Stimulated activated CD4-positive, alpha-beta T cell treated with anti-CD3 and anti-CD28 coated beads, TNF-alpha, amount 100 ng/mL, for 24 hours (primary cell): Measurements from ENCODE around the gene OXLD1.

Experiments
- DNase-seq, 3 experiments: peaks; one replicate each; pipeline ENCODE4 v3.0.0-alpha.2; 2020; ENCODE audit warnings: low read depth in 3 of 3

Gene OXLD1

DNA sequence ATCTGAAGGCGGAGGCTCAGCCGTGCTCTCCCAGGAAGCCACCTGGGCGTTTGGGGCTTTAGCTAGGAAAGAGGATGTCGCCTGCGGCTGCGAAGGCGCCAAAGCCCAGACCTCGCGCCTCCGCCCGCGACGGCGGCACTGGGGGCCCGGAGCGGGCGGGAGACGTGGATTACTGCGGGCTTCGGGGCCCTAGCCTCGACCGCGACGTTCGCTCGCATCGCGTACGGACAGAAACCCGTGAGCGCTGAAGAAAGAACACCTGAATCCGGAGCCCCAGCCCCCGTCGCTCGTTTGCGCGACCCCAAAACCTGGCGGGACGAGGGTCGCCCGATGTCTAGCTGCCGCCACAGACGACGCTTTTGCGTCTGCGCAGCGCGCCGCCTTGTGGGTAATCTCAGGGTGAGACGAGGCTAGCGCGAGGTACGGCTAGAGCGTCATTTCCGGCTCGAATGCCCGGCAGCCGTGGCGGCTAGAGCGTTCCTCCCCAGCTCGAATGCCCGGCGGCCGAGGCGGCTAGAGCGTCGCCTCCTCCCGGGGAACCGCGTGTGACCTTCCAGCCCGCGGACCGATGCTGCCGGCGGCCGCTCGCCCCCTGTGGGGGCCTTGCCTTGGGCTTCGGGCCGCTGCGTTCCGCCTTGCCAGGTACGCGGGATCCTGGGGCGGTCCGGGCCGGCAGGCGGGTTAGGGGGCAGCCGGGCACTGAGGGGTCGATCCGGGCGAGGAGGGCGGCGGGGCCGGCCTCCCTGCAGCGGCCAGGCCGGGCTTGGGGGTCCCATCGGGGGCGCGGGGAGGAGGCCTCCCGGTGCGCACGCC, 36.7 kb upstream of the OXLD1 start, which contains the start of gene MRPL12:
TSS of gene MRPL12 (plus strand) at position 434 of the 813 bp plus-strand sequence. CDS start at position 569, 135 bp downstream.
- peak; percentile 84 to 88 (median 86) for DNase-seq

DNA sequence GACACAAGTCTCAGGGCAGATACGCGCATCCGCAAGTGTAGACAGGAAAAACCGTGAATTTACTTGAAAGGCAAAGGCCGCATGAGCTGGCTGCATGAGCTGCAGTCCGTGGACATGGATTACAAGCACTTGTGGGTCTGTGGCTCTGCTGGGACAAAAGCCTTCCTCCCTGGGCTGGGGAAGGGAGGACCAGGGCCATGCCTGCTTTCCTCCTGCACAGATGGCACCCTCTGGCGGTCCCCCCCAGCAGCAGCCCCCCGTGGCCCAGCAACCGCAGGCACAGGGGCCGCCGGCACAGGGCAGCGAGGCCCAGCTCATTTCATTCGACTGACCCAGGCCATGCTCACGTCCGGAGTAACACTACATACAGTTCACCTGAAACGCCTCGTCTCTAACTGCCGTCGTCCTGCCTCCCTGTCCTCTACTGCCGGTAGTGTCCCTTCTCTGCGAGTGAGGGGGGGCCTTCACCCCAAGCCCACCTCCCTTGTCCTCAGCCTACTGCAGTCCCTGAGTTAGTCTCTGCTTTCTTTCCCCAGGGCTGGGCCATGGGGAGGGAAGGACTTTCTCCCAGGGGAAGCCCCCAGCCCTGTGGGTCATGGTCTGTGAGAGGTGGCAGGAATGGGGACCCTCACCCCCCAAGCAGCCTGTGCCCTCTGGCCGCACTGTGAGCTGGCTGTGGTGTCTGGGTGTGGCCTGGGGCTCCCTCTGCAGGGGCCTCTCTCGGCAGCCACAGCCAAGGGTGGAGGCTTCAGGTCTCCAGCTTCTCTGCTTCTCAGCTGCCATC, 35.1 kb upstream of the OXLD1 start:
- DNase-seq: no peak

DNA sequence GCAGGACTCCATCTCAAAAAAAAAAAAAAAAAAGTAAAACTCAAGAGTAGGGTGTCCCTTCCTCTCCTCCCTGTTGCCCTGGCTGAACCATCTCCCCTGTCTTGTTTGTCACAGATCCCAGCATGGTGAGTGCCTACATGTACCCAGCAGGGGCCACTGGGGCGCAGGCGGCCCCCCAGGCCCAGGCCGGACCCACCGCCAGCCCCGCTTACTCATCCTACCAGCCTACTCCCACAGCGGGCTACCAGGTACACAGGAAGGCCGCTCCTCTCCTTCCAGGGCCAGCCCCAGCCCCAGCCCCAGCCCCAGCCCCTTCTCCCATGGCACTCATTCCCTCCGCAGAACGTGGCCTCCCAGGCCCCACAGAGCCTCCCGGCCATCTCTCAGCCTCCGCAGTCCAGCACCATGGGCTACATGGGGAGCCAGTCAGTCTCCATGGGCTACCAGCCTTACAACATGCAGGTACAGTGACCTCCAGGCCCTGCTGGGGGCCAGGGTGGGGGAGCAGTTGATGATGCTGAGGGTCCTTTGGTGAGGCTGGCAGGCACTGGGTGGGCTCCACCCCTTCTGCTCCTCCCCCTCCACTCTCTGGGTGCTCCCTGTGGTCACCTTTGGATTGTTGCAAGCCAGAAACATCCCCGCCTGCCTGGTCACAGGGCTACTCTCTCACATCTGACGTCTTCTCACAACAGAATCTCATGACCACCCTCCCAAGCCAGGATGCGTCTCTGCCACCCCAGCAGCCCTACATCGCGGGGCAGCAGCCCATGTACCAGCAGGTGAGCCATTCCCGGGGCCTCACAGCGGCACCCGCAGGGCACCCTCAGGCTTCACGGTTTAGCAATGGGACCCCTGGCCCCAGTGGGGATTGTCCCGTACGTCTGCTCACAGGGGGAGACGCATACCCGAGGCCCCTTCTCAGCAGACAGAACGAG, 34.2 kb upstream of the OXLD1 start:
- no peak for DNase-seq

DNA sequence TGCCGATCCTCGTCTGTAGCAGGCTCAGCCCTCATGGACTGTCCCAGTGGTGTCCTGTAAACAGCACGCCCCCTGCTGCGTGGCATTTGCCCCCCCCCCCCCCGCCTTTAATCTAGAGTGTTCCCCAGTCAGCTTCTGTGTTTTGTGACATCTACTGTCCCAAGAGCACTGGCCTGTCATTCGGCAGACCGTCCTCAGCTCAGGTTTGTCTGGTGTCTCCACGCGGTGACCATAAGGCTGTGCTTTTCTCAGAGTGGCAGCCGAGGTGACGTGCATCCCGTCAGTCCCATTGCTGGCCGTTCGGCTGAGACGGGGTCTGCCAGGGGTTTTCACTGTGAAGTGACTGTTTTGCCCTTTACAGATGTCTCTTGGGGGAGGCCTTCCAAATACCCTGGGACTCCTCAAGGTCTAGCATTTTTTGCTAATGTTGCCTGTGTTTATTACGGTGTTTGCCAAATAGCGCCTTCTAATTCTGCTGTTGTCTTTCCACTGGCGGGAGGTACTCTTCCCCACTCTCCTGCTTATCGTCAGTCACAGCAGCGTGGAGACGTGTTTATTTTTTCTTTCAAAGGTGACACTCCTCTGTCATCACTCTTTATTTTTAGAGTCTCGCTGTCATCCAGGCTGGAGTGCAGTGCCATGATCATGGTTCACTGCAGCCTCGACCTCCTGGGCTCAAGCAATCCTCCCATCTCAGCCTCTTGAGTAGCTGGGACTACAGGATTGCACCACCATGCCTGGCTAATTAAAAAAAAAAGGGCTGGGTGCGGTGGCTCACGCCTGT, 31.0 kb upstream of the OXLD1 start:
- no peak for DNase-seq

DNA sequence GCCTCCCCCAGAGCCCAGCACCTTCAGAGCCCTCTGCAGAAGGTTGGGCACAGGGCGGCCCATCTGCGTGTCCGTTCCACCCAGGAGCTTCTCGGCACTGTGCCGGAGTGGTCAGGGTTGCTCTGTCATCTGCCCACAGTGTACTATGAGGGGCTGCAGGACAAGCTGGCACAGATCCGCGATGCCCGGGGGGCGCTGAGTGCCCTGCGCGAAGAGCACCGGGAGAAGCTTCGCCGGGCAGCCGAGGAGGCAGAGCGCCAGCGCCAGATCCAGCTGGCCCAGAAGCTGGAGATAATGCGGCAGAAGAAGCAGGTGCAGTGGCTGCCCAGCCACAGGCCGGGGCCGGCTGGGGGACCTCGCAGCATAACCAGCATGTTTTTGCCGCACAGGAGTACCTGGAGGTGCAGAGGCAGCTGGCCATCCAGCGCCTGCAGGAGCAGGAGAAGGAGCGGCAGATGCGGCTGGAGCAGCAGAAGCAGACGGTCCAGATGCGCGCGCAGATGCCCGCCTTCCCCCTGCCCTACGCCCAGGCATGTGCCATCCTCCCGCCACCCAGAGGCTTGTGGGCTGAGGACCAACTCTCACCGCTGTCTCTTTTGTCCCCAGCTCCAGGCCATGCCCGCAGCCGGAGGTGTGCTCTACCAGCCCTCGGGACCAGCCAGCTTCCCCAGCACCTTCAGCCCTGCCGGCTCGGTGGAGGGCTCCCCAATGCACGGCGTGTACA, 30.0 kb upstream of the OXLD1 start:
- no peak for DNase-seq

DNA sequence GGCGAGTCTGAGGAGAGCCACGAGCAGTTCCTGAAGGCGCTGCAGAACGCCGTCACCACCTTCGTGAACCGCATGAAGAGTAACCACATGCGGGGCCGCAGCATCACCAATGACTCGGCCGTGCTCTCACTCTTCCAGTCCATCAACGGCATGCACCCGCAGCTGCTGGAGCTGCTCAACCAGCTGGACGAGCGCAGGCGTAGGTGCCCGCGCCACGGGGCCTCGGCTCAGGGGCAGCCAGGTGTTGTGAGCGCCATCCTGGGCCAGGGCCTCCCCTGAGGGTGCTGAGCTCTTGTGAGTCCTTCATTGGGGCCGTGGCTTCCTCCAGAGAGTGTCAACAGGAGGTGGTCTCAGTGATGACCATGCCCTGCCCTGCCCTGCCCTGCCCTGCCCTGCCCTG, 29.4 kb upstream of the OXLD1 start:
- DNase-seq: no peak

DNA sequence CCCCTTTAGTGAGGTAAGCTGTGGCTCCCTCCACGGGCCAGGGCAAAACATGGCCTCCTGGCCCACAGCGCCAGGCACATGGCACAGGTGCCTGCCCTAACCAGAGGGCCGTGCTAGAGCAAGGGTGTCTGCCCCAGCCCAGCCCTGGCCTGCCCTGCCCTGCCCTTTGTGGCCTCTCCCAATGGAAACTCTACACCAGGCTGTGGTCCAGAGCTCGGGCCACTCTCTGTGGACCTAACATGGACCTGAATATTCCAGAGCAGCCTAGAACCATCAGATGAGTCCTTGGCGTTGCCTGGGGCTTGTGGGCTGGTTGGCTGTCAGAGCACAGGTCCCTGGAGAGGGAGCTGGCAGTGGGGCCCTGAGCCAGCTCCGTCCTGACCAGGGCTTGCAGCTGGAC, 28.8 kb upstream of the OXLD1 start:
- no peak for DNase-seq

DNA sequence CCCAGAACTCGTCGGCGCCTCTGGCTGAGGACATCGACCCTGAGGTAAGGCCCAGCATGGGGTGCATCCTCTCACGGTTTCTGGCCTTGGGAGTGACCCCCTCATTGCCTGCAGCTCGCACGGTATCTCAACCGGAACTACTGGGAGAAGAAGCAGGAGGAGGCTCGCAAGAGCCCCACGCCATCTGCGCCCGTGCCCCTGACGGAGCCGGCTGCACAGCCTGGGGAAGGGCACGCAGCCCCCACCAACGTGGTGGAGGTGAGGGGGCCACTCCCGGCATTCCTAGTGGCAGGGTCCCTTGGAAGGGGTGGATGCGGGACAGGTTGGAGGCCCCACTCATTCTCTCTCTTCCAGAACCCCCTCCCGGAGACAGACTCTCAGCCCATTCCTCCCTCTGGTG, 28.4 kb upstream of the OXLD1 start:
- DNase-seq: no peak

DNA sequence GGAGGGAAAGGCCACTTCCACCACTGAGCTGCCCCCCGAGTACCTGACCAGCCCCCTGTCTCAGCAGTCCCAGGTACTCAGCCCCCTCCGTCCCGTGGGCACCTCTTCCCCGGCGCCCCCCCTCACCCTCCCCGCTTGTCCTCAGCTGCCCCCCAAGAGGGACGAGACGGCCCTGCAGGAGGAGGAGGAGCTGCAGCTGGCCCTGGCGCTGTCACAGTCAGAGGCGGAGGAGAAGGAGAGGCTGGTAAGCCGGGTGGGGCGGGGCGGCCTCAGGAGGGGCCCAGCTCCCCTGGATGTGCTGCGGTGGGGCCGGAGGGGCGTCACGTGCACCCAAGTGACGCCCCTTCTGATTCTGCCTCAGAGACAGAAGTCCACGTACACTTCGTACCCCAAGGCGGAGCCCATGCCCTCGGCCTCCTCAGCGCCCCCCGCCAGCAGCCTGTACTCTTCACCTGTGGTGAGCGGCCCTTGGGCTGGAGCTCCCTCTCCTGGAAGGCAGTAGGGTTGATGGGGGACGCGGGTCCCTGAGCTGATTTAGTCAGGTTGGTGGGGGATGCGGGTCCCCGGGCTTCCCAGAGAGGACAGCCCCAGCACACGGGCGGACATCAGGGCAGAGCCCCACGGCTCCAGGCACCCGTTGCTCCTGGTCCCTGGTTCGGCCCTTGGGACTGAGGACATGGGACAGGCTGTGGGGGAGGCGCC, 27.3 kb upstream of the OXLD1 start:
- DNase-seq: no peak

DNA sequence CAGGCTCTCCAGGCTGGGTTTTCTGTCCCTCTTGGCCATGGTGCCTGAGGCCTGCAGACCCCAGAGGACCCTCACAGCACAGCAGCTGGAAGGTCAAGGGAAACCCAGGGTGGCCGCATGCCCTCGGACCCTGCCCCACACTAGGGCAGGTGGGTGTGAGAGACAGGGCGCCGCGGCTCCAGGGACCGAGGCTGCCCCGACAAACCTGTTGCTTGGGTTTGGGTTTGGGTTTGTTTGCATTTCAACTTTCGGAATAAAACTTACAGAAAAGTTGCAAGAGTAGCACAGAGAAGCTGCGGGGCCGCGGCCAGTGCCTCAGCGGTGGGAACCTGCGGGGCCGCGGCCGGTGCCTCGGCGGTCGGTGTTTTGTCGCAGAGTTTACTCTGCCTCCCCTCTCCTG, 25.2 kb upstream of the OXLD1 start:
- no peak for DNase-seq

DNA sequence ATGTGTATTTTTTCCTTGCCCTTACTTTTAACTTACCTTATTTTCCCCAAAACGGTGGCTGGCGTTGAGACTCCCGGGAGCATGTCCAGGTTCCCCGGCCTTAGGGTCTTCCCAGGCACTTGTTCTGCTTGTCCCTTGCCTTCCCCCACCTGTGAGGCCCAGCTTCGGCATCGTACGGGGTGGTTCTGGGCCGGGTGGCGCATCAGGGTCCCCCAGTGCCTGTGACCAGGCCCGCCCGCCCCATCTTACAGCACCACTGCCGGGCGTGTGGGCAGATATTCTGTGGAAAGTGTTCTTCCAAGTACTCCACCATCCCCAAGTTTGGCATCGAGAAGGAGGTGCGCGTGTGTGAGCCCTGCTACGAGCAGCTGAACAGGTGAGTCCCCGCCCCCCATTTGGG, 24.8 kb upstream of the OXLD1 start:
- no peak for DNase-seq

DNA sequence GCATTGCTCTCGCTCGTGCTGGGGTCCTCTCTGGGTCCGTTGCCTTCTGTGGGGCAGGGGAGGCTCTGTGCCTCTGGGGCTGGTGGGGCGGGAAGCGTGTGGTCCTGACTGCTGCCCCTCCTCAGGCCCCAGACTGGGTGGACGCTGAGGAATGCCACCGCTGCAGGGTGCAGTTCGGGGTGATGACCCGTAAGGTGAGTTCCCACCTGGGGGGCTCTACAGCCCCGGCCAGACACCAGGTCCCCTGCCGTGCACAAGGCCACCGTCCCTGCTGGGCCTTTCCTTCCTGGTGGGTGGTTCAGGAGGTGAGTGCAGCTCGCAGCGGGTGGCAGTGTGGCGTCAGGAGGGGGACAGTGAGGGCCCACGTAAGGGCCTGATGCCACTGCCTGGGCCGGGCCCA, 24.1 kb upstream of the OXLD1 start:
- DNase-seq: no peak

DNA sequence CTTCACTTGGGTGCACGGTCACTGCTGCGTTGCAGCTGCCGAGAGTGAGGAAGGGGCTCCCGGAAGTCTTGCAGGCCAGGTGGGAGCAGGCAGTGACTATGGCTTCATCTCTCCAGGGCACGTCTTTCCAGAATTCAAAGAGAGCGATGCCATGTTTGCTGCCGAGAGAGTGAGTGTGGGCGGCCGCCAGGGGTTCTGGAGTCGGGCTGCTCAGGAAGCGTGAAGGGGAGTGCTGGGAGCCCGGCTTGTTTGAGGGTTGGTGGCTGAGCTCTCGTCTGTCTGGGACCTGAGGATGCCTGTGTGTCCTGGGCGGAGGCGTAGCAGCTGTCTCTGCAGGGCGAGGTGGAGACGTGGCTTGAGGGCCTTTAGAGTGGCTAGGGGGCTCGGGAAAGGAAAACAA, 23.7 kb upstream of the OXLD1 start:
- DNase-seq: no peak

DNA sequence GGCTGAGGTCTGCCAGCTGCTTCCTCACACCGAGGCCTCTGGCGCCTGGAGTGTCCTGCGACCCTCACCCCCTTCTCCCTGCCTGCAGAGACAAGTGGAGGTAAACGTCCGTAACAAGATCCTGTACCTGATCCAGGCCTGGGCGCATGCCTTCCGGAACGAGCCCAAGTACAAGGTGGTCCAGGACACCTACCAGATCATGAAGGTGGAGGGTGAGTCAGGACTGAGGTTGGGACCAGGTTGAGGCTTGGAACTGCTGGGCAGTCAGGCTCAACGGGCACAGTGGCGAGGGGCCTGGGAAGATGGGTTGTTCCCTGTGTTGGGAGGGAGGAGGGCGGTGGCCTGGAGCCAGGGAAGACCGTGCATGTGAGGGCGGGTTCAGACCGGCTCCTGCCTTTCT, 22.2 kb upstream of the OXLD1 start:
- no peak for DNase-seq

DNA sequence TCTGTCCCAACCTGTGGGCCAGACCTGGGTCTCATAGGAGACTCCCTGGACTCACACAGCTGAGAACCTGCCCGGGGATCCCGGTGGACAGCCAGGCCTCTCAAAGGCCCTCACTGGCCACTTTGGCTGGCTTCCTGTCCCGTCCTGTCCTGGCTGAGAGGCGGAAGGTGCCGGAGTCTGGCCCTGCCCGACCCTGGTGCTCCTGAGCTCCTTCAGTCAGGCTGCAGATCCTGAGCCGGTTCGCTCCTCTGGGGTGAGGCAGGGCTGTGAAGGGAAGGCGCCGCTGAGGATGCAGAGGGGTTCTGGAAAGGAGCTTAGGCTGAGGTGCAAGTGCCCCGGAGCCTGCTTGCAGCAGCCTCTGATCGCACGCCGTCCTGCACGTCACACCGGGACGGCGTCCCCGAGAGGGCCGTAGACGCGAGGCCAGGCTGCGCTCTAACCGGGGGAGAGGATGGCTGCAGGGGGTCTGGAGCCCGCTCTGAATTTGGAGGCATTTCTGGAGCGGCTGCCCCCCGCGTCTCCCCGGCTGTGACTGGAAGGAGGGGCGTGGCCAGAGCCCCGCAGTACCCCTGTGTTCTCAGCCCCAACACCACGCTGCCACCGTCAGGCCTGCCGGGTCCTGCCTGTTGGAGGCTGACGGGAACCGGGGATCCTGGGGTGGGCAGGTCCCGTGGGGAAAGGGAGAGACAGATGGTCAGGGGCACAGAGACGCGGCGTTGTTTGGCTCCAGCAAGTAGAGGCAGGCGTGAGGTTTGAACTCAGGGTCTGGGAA, 21.6 kb upstream of the OXLD1 start:
- no peak for DNase-seq

DNA sequence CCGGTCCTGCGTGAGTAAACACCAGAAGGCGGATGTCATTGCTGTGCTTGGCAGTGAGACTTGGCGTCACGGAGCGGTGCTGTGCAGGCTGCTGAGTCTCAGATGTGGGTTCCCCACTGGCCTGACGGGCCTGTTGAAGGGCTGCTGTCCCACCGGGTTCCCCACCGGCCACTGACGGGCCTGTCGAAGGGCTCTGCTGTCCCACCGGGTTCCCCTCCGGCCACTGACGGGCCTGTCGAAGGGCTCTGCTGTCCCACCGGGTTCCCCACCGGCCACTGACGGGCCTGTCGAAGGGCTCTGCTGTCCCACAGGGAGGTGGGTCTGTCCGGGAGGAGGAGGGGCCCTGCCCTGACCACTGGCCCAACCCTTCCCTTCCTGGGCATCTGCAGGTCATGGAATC, 20.2 kb upstream of the OXLD1 start:
- no peak for DNase-seq

DNA sequence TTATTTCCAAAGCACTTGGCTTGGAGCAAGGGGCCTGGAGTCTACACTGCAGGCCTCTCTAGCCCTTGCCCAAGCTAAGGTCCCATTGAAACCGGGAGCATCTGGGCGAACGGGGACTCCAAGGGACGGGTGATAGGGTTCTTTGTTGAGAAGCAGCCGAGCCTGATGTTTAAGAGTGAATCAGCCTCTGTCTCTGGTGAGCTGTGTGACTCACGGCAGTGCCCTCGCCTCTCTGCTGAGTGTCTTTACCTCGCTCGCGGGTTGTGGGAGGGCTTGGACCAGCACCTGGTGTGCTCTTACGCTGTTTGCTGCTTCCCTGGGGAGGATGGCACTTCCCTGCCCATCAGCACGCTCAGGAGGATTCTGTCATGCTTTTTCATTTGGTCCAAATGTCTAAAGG, 18.7 kb upstream of the OXLD1 start:
- peak; percentile 31 to 61 (median 45) for DNase-seq

DNA sequence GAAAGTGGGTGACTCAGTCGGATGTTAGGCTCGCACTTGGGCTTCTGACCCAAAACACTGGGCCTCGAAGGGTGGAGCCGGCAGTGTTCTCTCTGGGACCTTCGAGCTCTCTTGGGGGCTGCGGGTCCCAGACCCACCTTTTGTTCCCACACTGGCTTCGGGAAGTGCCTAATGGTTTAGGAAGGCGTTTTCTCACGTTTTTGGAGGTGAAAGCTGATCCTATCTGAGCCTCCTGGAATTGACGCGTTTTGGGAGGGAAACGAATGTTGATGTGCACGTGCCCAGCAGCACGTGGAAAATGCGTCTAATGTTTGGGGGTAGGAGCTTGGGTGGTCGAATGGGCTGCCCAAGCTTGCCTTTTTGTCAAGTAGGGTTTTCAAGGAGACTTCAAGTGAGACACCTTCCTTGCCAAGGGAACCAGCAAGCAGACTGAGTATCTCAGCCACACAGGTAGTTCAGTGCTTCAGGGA, 18.1 kb upstream of the OXLD1 start:
- no peak for DNase-seq
